Stomach (tissue), 9 donors: ENCODE data around the gene SP110. TPM values are rescaled to one million over a fixed set of nuclear protein-coding genes. Genes with fewer than 3 reads are reported as not detected.
A peak's percentile ranks its signal among the peaks of the same experiment; 100 is the strongest.

Experiments
- DNase-seq, 2 donors: peaks; one replicate each; pipeline versions ENCODE4 v3.0.0 to v3.0.0-alpha.2; 2013 to 2019
- H3K27ac ChIP-seq, 5 donors: fragments of 200-600 bp in 4 of 5; sonication (generic) in 4 of 5; one replicate each; pipeline ENCODE4 v1.5.1; 2013 to 2019; ENCODE audit warnings: mild to moderate bottlenecking in 1 of 5, moderate library complexity in 1 of 5
- H3K27me3 ChIP-seq, 3 donors: fragments of 200-600 bp; sonication (generic); one replicate each; pipeline ENCODE4 v1.5.1; 2017 to 2019; ENCODE audit warnings: mixed run types in 1 of 3
- H3K36me3 ChIP-seq, 4 donors: fragments of 200-600 bp; sonication (generic); 1 replicate in 3 of 4; 2 replicates in 1 of 4; pipeline ENCODE4 v1.5.1; 2016 to 2019
- H3K4me1 ChIP-seq, 4 donors: fragments of 200-600 bp; sonication (generic); one replicate each; pipeline ENCODE4 v1.5.1; 2016 to 2019
- H3K4me3 ChIP-seq, 4 donors: fragments of 200-600 bp; sonication (generic) in 3 of 4; one replicate each; pipeline ENCODE4 v1.5.1; 2016 to 2019; ENCODE audit warnings: mild to moderate bottlenecking in 1 of 4
- H3K9me3 ChIP-seq, 4 donors: fragments of 200-600 bp; sonication (generic); one replicate each; pipeline ENCODE4 v1.5.1; 2016 to 2019
- CTCF ChIP-seq, 7 experiments: fragments of 450-650 bp in 4 of 7; fragments of 200-600 bp in 3 of 7; sonication (generic) in 3 of 7; IDR thresholded peaks; one replicate each; pipeline ENCODE4 v1.5.1; 2016 to 2019; ENCODE audit warnings: antibody characterized with exemption in 7 of 7, control low read depth in 2 of 7, mild to moderate bottlenecking in 1 of 7
- EP300 ChIP-seq: sonication (generic); formaldehyde crosslinking; IDR thresholded peaks from one replicate; pipeline ENCODE4 v1.6.1; 2017; ENCODE audit warnings: antibody characterized with exemption
- POLR2A ChIP-seq, 4 donors: fragments of 450-650 bp; IDR thresholded peaks; one replicate each; pipeline ENCODE4 v1.6.1; 2016; ENCODE audit warnings: antibody characterized with exemption in 4 of 4, control low read depth in 2 of 4, mild to moderate bottlenecking in 1 of 4, moderate library complexity in 1 of 4
- POLR2AphosphoS5 ChIP-seq, 3 donors: sonication (generic); formaldehyde crosslinking; IDR thresholded peaks; one replicate each; pipeline ENCODE4 v1.6.1; 2016; ENCODE audit warnings: antibody characterized with exemption in 3 of 3
- WGBS, 5 donors: extraction: QIAGEN DNeasy Blood & Tissue Kit in 3 of 5; methylation state at CpG; one replicate each; pipeline versions ENCODE4 v1.1.5 to v1.1.7; 2013 to 2018; 5-methylcytosine and 5-hydroxymethylcytosine counted together
- intact Hi-C: fragments of 100-400 bp; cut with DNase I; formaldehyde crosslinking; loops from one replicate; pipeline ENCODE4 v1.15.1; 2023; ENCODE audit warnings: low total_unique reads
- polyA plus RNA-seq, 3 donors: library from polyadenylated mRNA; stranded (reverse); fragments of 200-250 nt; gene quantifications; one replicate each; pipeline ENCODE4 v1.2.3, GENCODE V29; 2013
- total RNA-seq, 5 donors: library from RNA; depleted of rRNA; stranded (reverse); fragments of >200 nt; gene quantifications; one replicate each; pipeline versions ENCODE4 v1.1.0 to v1.2.3, GENCODE V29; 2014 to 2016
- donor health status: healthy with polysubstance abuse.
- donor health status: Bipolar disorder and iron deficiency.
- donor health status: healthy.

The SP110 gene
- total and polyA plus RNA-seq, 8 donors, result 4.6 to 40.4 (median 14.1) TPM

- H3K27ac ChIP-seq, result no peak overlapping the region
- H3K27me3 ChIP-seq, result no peaks in the 10 kb centered on the region
- DNase-seq, result no peak
- TF ChIP-seq EP300 (no peak), CTCF (IDR thresholded peaks at IDR 0.05) (no peak)
- H3K36me3 ChIP-seq, result peaks cover 11 to 86% (median 83%) of the 10 kb centered on the region in 4 donors
- H3K9me3 ChIP-seq, result no peaks in the 10 kb centered on the region
- H3K4me1 ChIP-seq, result peaks cover 0 to 9% (median 0%) of the 10 kb centered on the region in 4 donors
- WGBS, 5 donors, result 81 to 99% (median 98%) methylated on average over 3 to 7 of the region's 7 CpGs
- no peak overlapping the region for H3K4me3 ChIP-seq
- intact Hi-C loops, result no loop called here
Observed at GRCh38 chr2:230174466-230174865, 45.3 kb downstream of the SP110 start.

DNA sequence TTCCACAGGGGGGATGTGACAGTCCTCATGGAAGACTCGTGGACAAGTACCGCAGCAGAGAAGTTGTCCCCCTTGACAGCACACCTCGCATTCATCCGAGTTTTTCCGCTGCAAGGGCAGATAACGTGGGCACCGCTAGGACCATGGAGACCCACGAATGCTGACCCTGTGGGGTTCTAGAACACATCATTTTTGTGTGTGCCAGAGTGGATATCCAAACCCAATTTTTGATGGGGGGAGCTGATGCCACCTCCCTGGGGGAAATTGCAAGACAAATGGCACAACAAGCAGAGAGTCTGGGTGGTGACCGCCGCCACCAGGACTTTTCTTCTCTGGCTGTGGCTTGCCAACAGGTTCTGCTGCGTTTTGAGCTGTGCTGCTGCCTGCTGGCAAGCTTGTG is 46.9 kb downstream of the SP110 start:
- Histone ChIP-seq H3K27me3 (no peaks in the 10 kb centered on the region), H3K4me1 (peaks cover 0 to 11% (median 0%) of the 10 kb centered on the region in 4 donors), H3K36me3 (peaks cover 10 to 81% (median 72%) of the 10 kb centered on the region in 4 donors), H3K4me3 (no peak overlapping the region), H3K27ac (no peak overlapping the region), H3K9me3 (no peaks in the 10 kb centered on the region)
- no peak for DNase-seq
- TF ChIP-seq CTCF (IDR thresholded peaks at IDR 0.05), result no peak
- no peak for TF ChIP-seq POLR2AphosphoS5 (IDR thresholded peaks at IDR 0.05)
- TF ChIP-seq POLR2A (IDR thresholded peaks at IDR 0.05), result no peak
- no peak for TF ChIP-seq EP300
- intact Hi-C loops, result no loop called here
- 93 to 95% (median 94%) methylated on average over 11 of the region's 11 CpGs for WGBS, 5 donors

GRCh38 chr2:230172156-230172555 is 47.6 kb downstream of the SP110 start:
- WGBS, 5 donors, result 95 to 98% (median 97%) methylated on average over 2 to 4 of the region's 4 CpGs

DNA sequence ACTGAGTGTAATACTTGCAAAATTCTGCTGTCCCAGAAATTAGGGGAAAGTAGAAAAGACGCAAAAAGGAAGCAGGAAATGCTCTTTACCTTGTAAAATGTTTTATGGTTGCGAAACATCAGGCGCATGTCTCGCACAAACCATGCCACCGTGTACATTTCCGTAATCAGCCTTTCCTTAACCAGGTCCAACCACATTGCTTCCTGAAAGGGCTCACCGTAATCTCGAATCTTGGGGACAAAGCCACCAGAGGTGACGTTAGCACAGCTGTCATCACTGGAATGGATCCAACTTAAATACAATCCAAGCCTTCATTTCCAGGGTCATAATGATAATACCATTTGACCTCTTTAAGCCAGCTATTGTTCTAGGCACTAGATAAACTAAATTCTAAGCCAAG is 49.3 kb downstream of the SP110 start:
- peak; percentile 58 to 69 for DNase-seq
- peak in 2 of 3 donors; percentile 48 to 85 for TF ChIP-seq POLR2AphosphoS5 (IDR thresholded peaks at IDR 0.05)
- TF ChIP-seq POLR2A (IDR thresholded peaks at IDR 0.05), result no peak
- WGBS, 5 donors, result 23 to 51% (median 41%) methylated on average over 9 of the region's 9 CpGs
- H3K36me3 ChIP-seq, result peaks cover 0 to 72% (median 59%) of the 10 kb centered on the region in 4 donors
- intact Hi-C loops, result no loop called here
- no peaks in the 10 kb centered on the region for H3K27me3 ChIP-seq
- H3K4me3 ChIP-seq, result no peak overlapping the region
- H3K9me3 ChIP-seq, result no peaks in the 10 kb centered on the region
- peaks cover 0 to 11% (median 0%) of the 10 kb centered on the region in 4 donors for H3K4me1 ChIP-seq
- H3K27ac ChIP-seq, result peak overlapping the region in 4 of 5 donors; percentile 8 to 59 (median 44)

More at GRCh38 chr2:230172156-230172555, 47.6 kb downstream of the SP110 start:
- TF ChIP-seq EP300 (no peak), POLR2A (IDR thresholded peaks at IDR 0.05) (no peak), CTCF (IDR thresholded peaks at IDR 0.05) (no peak), POLR2AphosphoS5 (IDR thresholded peaks at IDR 0.05) (no peak)
- no peaks in the 10 kb centered on the region for H3K9me3 ChIP-seq
- H3K4me3 ChIP-seq, result no peak overlapping the region
- no peak for DNase-seq
- intact Hi-C loops, result no loop called here
- H3K27me3 ChIP-seq, result no peaks in the 10 kb centered on the region
- no peak overlapping the region for H3K27ac ChIP-seq
- H3K4me1 ChIP-seq, result peaks cover 0 to 11% (median 0%) of the 10 kb centered on the region in 4 donors
- peaks cover 3 to 81% (median 71%) of the 10 kb centered on the region in 4 donors for H3K36me3 ChIP-seq

- Histone ChIP-seq H3K36me3 (peaks cover 0 to 33% (median 23%) of the 10 kb centered on the region in 4 donors), H3K27me3 (no peaks in the 10 kb centered on the region), H3K4me3 (no peak overlapping the region), H3K4me1 (peaks cover 0 to 11% (median 0%) of the 10 kb centered on the region in 4 donors), H3K9me3 (no peaks in the 10 kb centered on the region), H3K27ac (no peak overlapping the region)
- intact Hi-C loops, result loop anchor here (10.0 kb wide), 1 partner anchor 162 kb away; no protein-coding TSS in a partner anchor
- DNase-seq, result no peak
- TF ChIP-seq POLR2AphosphoS5 (IDR thresholded peaks at IDR 0.05) (no peak), POLR2A (IDR thresholded peaks at IDR 0.05) (no peak), CTCF (IDR thresholded peaks at IDR 0.05) (no peak), EP300 (no peak)
- WGBS, 5 donors, result 76 to 92% (median 89%) methylated on average over 2 of the region's 2 CpGs
Observed at GRCh38 chr2:230166557-230167170, 53.1 kb downstream of the SP110 start.
